NOMO-1 treated with dmso at 0.1 percent for 144 hours (cell line): ENCODE data around the gene RABIF.
"Not testable (repeated sequence)": the region's sequence is repeated elsewhere in the genome, so short reads cannot be mapped to it uniquely, and the experiment has no call there.

Experiments used
- DNase-seq: peaks from one replicate; lab custom pipeline; 2025; ENCODE audit not compliant: unreplicated experiment; lab: John Stamatoyannopoulos, UW

RABIF gene

DNA sequence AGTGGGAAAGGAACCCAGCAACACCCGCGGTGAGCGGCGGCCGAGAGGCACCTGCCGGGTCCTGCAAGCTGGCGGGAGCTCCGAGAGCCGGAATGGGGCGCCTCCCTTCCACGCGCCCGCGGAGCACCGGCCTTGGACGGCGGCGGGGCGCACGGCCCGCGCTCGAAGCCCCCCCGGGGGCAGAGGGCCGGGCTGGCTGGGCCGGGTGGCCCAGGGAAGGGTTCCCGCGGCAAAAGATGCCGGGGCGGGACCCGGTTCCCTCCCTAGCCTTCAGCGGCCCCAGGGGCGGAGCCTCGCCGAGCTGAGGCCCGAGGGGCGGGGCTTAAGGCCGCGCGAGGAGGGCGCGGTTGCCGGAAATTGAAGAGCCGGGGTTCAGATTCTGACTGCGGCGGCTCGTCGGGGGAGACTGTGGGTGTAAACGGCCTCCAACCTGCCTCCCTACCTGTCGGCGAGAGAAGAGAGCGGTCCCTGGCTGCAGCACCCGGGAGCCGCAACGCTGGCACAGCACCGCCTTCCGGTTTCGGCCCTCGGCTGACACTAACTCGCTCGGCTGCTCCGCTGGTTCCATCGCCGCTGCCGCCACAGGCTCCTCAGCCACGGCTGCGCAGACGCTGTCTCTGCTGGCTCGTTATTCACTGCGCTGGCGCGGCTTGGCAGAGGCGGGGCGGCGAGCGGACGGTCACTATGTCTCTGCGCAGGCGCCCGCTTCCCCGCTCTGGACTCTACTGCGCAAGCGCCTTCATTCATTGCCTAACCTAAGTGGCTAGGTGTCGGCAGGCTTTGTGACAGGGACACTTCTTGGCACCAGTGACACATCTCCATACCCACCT, at the start of gene RABIF:
RABIF (minus strand) TSS at position 619 of the 830 bp plus-strand sequence; CDS start at position 568, 51 bp downstream.
- DNase-seq = peak; percentile 95

DNA sequence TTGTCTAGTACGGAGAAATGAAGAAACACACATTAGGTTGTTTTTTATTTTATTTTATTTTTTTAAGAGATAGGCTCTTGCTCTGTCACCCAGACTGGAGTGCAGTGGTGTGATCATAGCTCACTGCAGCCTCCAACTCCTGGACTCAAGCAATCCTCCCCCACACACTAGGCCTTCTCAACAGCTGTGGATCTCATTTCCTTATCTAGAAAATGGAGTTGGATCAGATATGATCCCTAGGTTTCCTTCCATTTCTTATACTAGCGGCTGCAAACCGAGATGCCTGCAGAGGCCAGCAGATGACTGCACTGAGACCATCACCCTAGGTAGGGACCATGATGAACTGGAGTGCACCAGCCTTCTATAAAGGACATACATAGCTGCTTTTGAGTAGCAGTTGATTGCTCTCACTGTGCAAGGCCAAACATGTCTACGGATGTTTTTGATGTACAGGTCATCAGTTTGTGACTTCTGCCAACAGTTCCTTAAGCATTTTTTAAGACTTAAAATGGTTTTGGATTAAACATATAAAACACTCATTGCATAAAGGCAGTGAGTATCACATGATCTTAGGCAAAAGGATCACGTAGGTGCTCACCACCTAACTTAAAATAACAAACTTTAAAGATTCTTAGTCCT, 49.5 kb upstream of the RABIF start:
- no peak for DNase-seq

- not testable (repeated sequence) for DNase-seq
Measured at GRCh38 chr1:202936409-202936808, 47.5 kb upstream of the RABIF start.

- DNase-seq = no peak
Measured at GRCh38 chr1:202935844-202936243, 46.9 kb upstream of the RABIF start.

- no peak for DNase-seq
Measured at GRCh38 chr1:202934755-202935154, 45.8 kb upstream of the RABIF start.

- DNase-seq = no peak
Measured at GRCh38 chr1:202932476-202932875, 43.5 kb upstream of the RABIF start.

GRCh38 chr1:202926581-202927491, 37.9 kb upstream of the RABIF start, which contains the start of gene KLHL12:
Gene KLHL12, minus strand, starts transcription at chr1:202927234. Its CDS starts 2,072 bp downstream, at chr1:202925162.
- DNase-seq = peak; percentile 92

GRCh38 chr1:202923533-202923932, 34.6 kb upstream of the RABIF start:
- DNase-seq = no peak

DNA sequence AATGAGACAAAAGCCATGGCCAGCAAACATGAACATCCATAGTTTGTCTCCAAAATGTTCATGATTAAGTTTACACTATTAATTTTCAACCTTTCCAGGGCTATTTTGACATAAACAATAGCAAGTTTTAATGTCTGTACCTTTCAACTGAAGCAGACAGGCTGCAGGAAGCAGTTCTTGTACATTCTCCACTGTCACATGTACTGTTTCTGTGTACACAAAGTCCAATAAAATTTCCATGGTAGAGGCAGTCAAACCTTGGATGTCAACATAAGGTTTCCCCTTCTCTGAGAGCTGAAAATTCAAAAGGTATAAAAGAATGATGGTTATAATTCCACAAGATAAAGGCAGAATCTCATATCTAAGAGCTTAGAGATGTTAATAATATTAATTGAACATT, 30.7 kb upstream of the RABIF start:
- no peak for DNase-seq

- DNase-seq = no peak
Measured at GRCh38 chr1:202915146-202915545, 26.2 kb upstream of the RABIF start.

GRCh38 chr1:202912476-202912875, 23.5 kb upstream of the RABIF start:
- DNase-seq = not testable (repeated sequence)

DNA sequence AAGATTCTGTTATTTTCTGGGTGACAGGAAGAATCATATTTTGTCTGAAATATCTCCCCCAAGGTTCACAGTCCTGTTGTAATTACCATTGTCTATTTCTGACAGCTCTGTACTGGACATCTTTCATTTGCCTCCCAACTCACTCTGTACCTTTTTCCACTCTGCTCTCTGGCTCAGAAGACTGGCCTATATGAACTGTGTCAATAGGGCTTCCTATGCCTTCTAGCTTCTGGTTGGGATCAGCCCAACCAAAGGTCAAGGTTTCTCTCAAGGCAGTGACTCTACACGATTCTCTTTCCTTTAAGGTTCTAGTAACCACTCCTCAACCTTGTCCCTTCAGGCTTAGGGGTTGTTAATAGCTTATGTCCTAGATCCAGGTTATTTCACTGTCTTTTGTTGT, 20.5 kb upstream of the RABIF start:
- no peak for DNase-seq

GRCh38 chr1:202908998-202909397, 20.0 kb upstream of the RABIF start:
- no peak for DNase-seq

DNA sequence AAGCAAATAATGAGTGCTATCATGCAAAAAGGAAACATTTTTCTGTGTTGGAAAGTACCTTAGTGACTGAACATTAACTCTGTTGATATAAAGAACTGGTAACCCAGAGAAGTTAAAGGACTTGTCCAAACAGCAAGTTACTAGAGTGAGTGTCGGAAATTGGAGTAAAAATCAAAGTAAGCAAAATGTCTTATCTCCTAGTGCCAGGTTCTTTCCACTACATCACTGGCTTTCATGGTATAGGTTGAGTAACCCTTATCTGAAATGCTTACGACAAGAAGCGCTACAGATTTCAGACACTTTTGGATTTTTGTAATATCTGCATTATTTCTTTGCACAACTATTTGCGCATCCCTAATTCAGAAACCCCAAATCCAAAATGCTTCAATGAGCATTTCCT, 16.4 kb upstream of the RABIF start:
- DNase-seq = no peak

GRCh38 chr1:202903808-202904207, 14.9 kb upstream of the RABIF start:
- DNase-seq = not testable (repeated sequence)

DNA sequence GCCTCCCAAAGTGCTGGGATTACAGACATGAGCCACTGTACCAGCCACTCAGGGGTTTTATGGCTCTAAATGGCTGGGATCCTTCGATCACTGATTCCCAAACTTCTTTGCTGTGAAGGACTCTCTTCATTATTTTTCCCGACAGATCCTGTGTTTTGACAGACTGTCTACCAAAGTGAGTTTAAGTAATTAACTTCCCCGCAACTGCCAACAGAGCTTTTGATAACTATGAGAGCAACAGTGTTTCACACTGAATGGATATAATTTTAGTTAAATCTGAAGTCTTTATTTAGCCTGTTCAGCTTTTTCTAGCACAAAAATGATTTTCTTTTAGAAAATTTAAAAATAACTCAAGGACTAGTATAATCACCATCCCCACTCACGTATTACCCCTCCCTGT, 12.6 kb upstream of the RABIF start:
- DNase-seq = no peak

DNA sequence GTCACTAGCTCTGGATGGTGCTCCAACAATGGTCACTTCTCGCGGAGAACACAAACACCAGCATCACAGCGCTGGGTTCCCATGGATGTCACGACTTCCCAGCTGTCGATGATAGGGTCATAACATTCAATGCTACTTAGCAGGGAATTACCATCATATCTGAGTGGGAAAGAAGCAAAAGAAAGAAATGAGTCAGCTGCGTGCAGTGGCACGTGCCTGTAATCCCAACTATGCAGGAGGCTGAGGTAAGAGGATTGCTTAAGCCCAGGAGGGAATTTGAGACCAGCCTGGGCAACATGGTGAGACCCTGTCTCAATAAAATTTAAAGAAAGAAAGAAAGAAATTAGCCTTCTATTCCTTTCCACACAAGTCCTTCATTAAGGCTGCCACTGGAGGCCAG, 3.6 kb upstream of the RABIF start:
- no peak for DNase-seq

DNA sequence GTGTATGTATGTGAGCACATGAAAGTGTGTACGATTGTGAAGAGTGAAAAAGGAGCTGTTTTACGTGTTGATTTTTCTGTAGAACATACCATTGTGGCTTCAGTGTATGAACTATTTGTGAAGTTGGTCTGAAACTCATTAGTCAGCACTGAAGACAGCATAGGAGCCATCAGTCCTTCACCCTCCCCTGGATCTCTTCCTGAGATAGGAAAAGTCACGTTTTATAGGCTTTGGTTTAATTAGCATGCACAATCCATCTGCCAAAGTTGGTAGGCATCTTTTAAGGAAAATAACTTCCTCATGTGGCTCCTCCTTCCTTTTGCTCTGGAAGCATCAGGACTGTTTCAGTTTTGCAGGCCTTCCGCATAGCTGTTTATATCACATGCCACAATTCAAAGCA, 1.4 kb upstream of the RABIF start:
- DNase-seq = no peak

DNA sequence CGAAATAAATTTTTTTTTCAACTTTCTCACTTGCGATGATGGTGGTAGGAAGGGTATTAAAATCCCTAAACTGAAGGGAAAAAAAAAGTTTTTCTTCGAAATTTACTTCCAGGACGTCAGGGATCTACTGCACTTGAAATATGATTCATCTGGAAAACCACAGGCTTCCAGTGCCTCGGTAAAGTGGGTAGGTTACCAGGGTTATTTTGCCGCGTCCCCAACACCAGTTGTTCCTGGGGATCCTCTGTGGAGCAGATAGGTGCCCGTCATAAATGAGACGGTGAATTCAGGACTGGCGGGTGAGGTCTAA, 773 bp downstream of the RABIF start:
- peak; percentile 8 for DNase-seq

DNA sequence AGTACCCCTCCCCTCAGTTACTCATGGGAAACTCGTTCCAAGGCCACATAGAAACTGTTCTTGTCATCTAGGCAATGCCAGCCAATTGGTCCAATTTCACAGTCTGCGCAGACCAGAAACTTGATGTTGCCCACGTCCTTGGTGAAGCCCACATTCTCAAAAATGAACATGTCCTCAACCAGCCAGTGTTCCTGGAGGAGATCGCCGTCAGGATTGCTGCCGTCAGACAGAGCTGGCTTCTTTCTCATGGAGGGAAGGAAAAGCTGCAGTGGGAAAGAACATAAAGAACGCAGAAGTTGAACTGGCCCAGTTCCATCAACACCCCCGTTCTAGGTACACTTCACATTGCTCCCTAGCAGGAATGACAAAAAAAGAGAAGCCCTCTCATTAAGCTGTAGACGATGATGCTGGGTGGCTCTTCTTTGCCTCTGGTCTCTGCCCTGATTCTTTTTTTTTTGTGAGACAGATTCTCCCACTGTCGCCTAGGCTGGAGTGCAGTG, 7.9 kb downstream of the RABIF start:
- DNase-seq = no peak

- DNase-seq = no peak
Measured at GRCh38 chr1:202880062-202880461, 8.9 kb downstream of the RABIF start.
